Measurements from ENCODE around the gene EVI5.

- TF ChIP-seq EZH2 (IDR thresholded peaks at IDR 0.05; ENCODE audit: insufficient read depth, poor library complexity, severe bottlenecking) = no peak
- TF ChIP-seq EZH2phosphoT487 (IDR thresholded peaks at IDR 0.05; ENCODE audit: insufficient read depth, low read depth) = no peak
Observed at GRCh38 chr1:92511541-92511940, 273.4 kb downstream of the EVI5 start.

All from GM23248 (cell line).